Measurements from ENCODE around the gene HOXC5.

DNA sequence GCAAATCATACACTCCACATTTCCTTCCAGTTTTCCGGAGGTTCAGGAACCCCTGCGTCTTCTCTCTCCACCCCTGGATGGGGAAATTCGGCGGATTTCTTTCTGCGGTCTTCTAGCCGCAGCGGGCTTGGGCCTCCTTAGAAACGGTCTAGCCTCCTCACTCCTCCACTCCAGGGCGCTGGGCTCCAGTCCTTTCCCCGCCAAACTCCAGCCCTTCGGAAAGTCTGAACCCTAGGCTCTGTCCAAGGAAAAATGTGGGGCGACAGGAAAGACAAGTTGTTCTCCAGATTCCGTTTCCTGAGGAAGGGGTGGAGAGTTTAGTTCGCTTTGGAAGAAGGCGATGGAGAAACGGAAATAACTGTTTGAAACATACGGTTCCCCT, 49.3 kb upstream of the HOXC5 start:
- no peak for TF ChIP-seq EZH2 (IDR thresholded peaks at IDR 0.05; ENCODE audit: low read depth)
- TF ChIP-seq, protein P1, sequence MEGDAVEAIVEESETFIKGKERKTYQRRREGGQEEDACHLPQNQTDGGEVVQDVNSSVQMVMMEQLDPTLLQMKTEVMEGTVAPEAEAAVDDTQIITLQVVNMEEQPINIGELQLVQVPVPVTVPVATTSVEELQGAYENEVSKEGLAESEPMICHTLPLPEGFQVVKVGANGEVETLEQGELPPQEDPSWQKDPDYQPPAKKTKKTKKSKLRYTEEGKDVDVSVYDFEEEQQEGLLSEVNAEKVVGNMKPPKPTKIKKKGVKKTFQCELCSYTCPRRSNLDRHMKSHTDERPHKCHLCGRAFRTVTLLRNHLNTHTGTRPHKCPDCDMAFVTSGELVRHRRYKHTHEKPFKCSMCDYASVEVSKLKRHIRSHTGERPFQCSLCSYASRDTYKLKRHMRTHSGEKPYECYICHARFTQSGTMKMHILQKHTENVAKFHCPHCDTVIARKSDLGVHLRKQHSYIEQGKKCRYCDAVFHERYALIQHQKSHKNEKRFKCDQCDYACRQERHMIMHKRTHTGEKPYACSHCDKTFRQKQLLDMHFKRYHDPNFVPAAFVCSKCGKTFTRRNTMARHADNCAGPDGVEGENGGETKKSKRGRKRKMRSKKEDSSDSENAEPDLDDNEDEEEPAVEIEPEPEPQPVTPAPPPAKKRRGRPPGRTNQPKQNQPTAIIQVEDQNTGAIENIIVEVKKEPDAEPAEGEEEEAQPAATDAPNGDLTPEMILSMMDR (conservative IDR thresholded peaks at IDR 0.05) = no peak
